Stimulated activated naive CD8-positive, alpha-beta T cell treated with anti-CD3 and anti-CD28 coated beads, Interleukin-15, amount 100 ng/mL, for 72 hours (primary cell): ENCODE results near the gene GRIP1.

Source experiments
- ATAC-seq: fragments of 150-1000 bp; cut with Tn5 transposase; 2 replicates; pipeline ENCODE4 v1.10.0; 2021; ENCODE audit warnings: mild to moderate bottlenecking, moderate library complexity
- DNase-seq, 2 donors: peaks; one replicate each; pipeline ENCODE4 v3.0.0; 2021 to 2022
- H3K27ac Mint-ChIP-seq, 2 donors: one replicate each; pipeline ENCODE4 v1.8.0; 2022; ENCODE audit warnings: mild to moderate bottlenecking in 2 of 2, mixed read lengths in 2 of 2, moderate library complexity in 2 of 2
- H3K27me3 Mint-ChIP-seq: one replicate; pipeline ENCODE4 v1.8.0; 2022; ENCODE audit warnings: mixed read lengths
- H3K4me1 Mint-ChIP-seq: one replicate; pipeline ENCODE4 v1.8.0; 2022; ENCODE audit warnings: mild to moderate bottlenecking, mixed read lengths
- H3K4me3 Mint-ChIP-seq, 2 donors: one replicate each; pipeline ENCODE4 v1.8.0; 2022; ENCODE audit warnings: mild to moderate bottlenecking in 2 of 2, mixed read lengths in 2 of 2, moderate library complexity in 1 of 2
- H3K9me3 Mint-ChIP-seq, 2 donors: one replicate each; pipeline ENCODE4 v1.8.0; 2022; ENCODE audit warnings: mixed read lengths in 2 of 2

GRIP1 gene

GRCh38 chr12:66637699-66638301 is 41.1 kb downstream of the GRIP1 start:
- no peak for ATAC-seq
- Mint-ChIP-seq H3K27ac (peak overlapping the region in 1 of 2 donors; percentile 34), H3K4me1 (no peaks in the 10 kb centered on the region), H3K27me3 (peaks cover 8% of the 10 kb centered on the region), H3K9me3 (no peaks in the 10 kb centered on the region), H3K4me3 (no peak overlapping the region)
- DNase-seq, result no peak

GRCh38 chr12:66636771-66637170 is 42.1 kb downstream of the GRIP1 start:
- Mint-ChIP-seq H3K4me3 (no peak overlapping the region), H3K9me3 (no peaks in the 10 kb centered on the region), H3K27me3 (peaks cover 8% of the 10 kb centered on the region), H3K27ac (peak overlapping the region in 1 of 2 donors; percentile 60), H3K4me1 (no peaks in the 10 kb centered on the region)
- DNase-seq, result no peak
- ATAC-seq, result no peak

GRCh38 chr12:66633676-66634075 is 45.2 kb downstream of the GRIP1 start:
- H3K27ac Mint-ChIP-seq, result no peak overlapping the region
- no peak for DNase-seq
- no peak overlapping the region for H3K4me3 Mint-ChIP-seq
- peaks cover 8% of the 10 kb centered on the region for H3K27me3 Mint-ChIP-seq
- no peak for ATAC-seq
- H3K4me1 Mint-ChIP-seq, result no peaks in the 10 kb centered on the region
- H3K9me3 Mint-ChIP-seq, result no peaks in the 10 kb centered on the region

- no peaks in the 10 kb centered on the region for H3K9me3 Mint-ChIP-seq
- ATAC-seq, result no peak
- H3K27ac Mint-ChIP-seq, result no peak overlapping the region
- no peak overlapping the region for H3K4me3 Mint-ChIP-seq
- no peaks in the 10 kb centered on the region for H3K4me1 Mint-ChIP-seq
- DNase-seq, result no peak
- H3K27me3 Mint-ChIP-seq, result no peaks in the 10 kb centered on the region
Observed at GRCh38 chr12:66629138-66629870, 49.6 kb downstream of the GRIP1 start.

GRCh38 chr12:66627988-66628317 is 50.9 kb downstream of the GRIP1 start:
- no peaks in the 10 kb centered on the region for H3K9me3 Mint-ChIP-seq
- ATAC-seq (no peak), DNase-seq (no peak)
- no peaks in the 10 kb centered on the region for H3K27me3 Mint-ChIP-seq
- H3K27ac Mint-ChIP-seq, result no peak overlapping the region
- no peak overlapping the region for H3K4me3 Mint-ChIP-seq
- H3K4me1 Mint-ChIP-seq, result no peaks in the 10 kb centered on the region

GRCh38 chr12:66627270-66627987 is 51.4 kb downstream of the GRIP1 start:
- H3K9me3 Mint-ChIP-seq, result no peaks in the 10 kb centered on the region
- H3K4me3 Mint-ChIP-seq, result no peak overlapping the region
- H3K27ac Mint-ChIP-seq, result no peak overlapping the region
- no peaks in the 10 kb centered on the region for H3K27me3 Mint-ChIP-seq
- H3K4me1 Mint-ChIP-seq, result no peaks in the 10 kb centered on the region
- ATAC-seq (no peak), DNase-seq (no peak)

- no peak overlapping the region for H3K4me3 Mint-ChIP-seq
- ATAC-seq (no peak), DNase-seq (no peak)
- H3K27ac Mint-ChIP-seq, result no peak overlapping the region
- no peaks in the 10 kb centered on the region for H3K4me1 Mint-ChIP-seq
- H3K9me3 Mint-ChIP-seq, result no peaks in the 10 kb centered on the region
- H3K27me3 Mint-ChIP-seq, result no peaks in the 10 kb centered on the region
Observed at GRCh38 chr12:66624806-66625205, 54.1 kb downstream of the GRIP1 start.

GRCh38 chr12:66623455-66623854 is 55.4 kb downstream of the GRIP1 start:
- Mint-ChIP-seq H3K4me1 (no peaks in the 10 kb centered on the region), H3K4me3 (no peak overlapping the region), H3K9me3 (no peaks in the 10 kb centered on the region), H3K27ac (no peak overlapping the region), H3K27me3 (no peaks in the 10 kb centered on the region)
- DNase-seq, result no peak
- no peak for ATAC-seq

GRCh38 chr12:66620688-66621087 is 58.2 kb downstream of the GRIP1 start:
- H3K4me1 Mint-ChIP-seq, result no peaks in the 10 kb centered on the region
- H3K27me3 Mint-ChIP-seq, result no peaks in the 10 kb centered on the region
- H3K4me3 Mint-ChIP-seq, result no peak overlapping the region
- no peaks in the 10 kb centered on the region for H3K9me3 Mint-ChIP-seq
- H3K27ac Mint-ChIP-seq, result no peak overlapping the region
- DNase-seq (no peak), ATAC-seq (no peak)

- Mint-ChIP-seq H3K9me3 (no peaks in the 10 kb centered on the region), H3K4me1 (no peaks in the 10 kb centered on the region), H3K27ac (no peak overlapping the region), H3K27me3 (no peaks in the 10 kb centered on the region), H3K4me3 (no peak overlapping the region)
- DNase-seq (no peak), ATAC-seq (no peak)
Observed at GRCh38 chr12:66620026-66620425, 58.9 kb downstream of the GRIP1 start.

- no peak overlapping the region for H3K27ac Mint-ChIP-seq
- ATAC-seq (no peak), DNase-seq (no peak)
Observed at GRCh38 chr12:66617991-66618390, 60.9 kb downstream of the GRIP1 start.

GRCh38 chr12:66612090-66612775 is 66.6 kb downstream of the GRIP1 start:
- H3K27ac Mint-ChIP-seq, result no peak overlapping the region
- H3K9me3 Mint-ChIP-seq, result no peaks in the 10 kb centered on the region
- no peak for DNase-seq
- ATAC-seq, result no peak
- no peaks in the 10 kb centered on the region for H3K27me3 Mint-ChIP-seq
- no peak overlapping the region for H3K4me3 Mint-ChIP-seq
- H3K4me1 Mint-ChIP-seq, result no peaks in the 10 kb centered on the region

More at GRCh38 chr12:66617991-66618390, 60.9 kb downstream of the GRIP1 start:
- Mint-ChIP-seq H3K4me1 (no peaks in the 10 kb centered on the region), H3K27me3 (no peaks in the 10 kb centered on the region), H3K4me3 (no peak overlapping the region), H3K9me3 (no peaks in the 10 kb centered on the region)

GRCh38 chr12:66607147-66607546 is 71.7 kb downstream of the GRIP1 start:
- Mint-ChIP-seq H3K27me3 (no peaks in the 10 kb centered on the region), H3K4me3 (no peak overlapping the region), H3K9me3 (no peaks in the 10 kb centered on the region), H3K27ac (no peak overlapping the region), H3K4me1 (no peaks in the 10 kb centered on the region)
- DNase-seq, result no peak
- no peak for ATAC-seq

- no peak for ATAC-seq
- H3K27ac Mint-ChIP-seq, result no peak overlapping the region
Observed at GRCh38 chr12:66605293-66605692, 73.6 kb downstream of the GRIP1 start.

GRCh38 chr12:66603981-66604479 is 74.8 kb downstream of the GRIP1 start:
- H3K27me3 Mint-ChIP-seq, result no peaks in the 10 kb centered on the region
- DNase-seq, result no peak
- ATAC-seq, result no peak
- no peak overlapping the region for H3K4me3 Mint-ChIP-seq
- H3K4me1 Mint-ChIP-seq, result no peaks in the 10 kb centered on the region
- no peaks in the 10 kb centered on the region for H3K9me3 Mint-ChIP-seq
- H3K27ac Mint-ChIP-seq, result no peak overlapping the region

More at GRCh38 chr12:66605293-66605692, 73.6 kb downstream of the GRIP1 start:
- Mint-ChIP-seq H3K27me3 (no peaks in the 10 kb centered on the region), H3K4me3 (no peak overlapping the region), H3K9me3 (no peaks in the 10 kb centered on the region), H3K4me1 (no peaks in the 10 kb centered on the region)
- DNase-seq, result no peak

GRCh38 chr12:66603461-66603860 is 75.4 kb downstream of the GRIP1 start:
- Mint-ChIP-seq H3K9me3 (no peaks in the 10 kb centered on the region), H3K27me3 (no peaks in the 10 kb centered on the region), H3K27ac (no peak overlapping the region), H3K4me3 (no peak overlapping the region), H3K4me1 (no peaks in the 10 kb centered on the region)
- no peak for DNase-seq
- ATAC-seq, result no peak
